NCI-H2107 treated with DMSO at 0.1 percent for 48 hours (cell line): ENCODE data around the gene FAM177B.
A peak's percentile ranks its signal among the peaks of the same experiment; 100 is the strongest.
"Not testable (repeated sequence)": the region's sequence is repeated elsewhere in the genome, so short reads cannot be mapped to it uniquely, and the experiment has no call there.

Experiments
- DNase-seq: peaks from one replicate; lab custom pipeline; 2025; ENCODE audit not compliant: unreplicated experiment; lab: John Stamatoyannopoulos, UW

FAM177B gene

GRCh38 chr1:222739465-222739864 lies 2.5 kb downstream of the FAM177B start:
- no peak for DNase-seq

- no peak for DNase-seq
Observed at GRCh38 chr1:222739929-222740328, 2.9 kb downstream of the FAM177B start.

- DNase-seq, result not testable (repeated sequence)
Observed at GRCh38 chr1:222741630-222742457, 4.8 kb downstream of the FAM177B start.

- DNase-seq, result no peak
Observed at GRCh38 chr1:222749927-222750326, 12.9 kb downstream of the FAM177B start.

- DNase-seq, result no peak
Observed at GRCh38 chr1:222750651-222751050, 13.6 kb downstream of the FAM177B start.

GRCh38 chr1:222751255-222751654 lies 14.3 kb downstream of the FAM177B start:
- no peak for DNase-seq

- DNase-seq, result no peak
Observed at GRCh38 chr1:222754366-222755139, 17.6 kb downstream of the FAM177B start.

- DNase-seq, result no peak
Observed at GRCh38 chr1:222757646-222758268, 20.8 kb downstream of the FAM177B start.

- no peak for DNase-seq
Observed at GRCh38 chr1:222759451-222760035, 22.5 kb downstream of the FAM177B start.

GRCh38 chr1:222761083-222761482 lies 24.1 kb downstream of the FAM177B start:
- DNase-seq, result no peak

- DNase-seq, result not testable (repeated sequence)
Observed at GRCh38 chr1:222762178-222762577, 25.2 kb downstream of the FAM177B start.

GRCh38 chr1:222767152-222767571 lies 30.2 kb downstream of the FAM177B start:
- no peak for DNase-seq

GRCh38 chr1:222768592-222768991 lies 31.6 kb downstream of the FAM177B start:
- no peak for DNase-seq

GRCh38 chr1:222769181-222769580 lies 32.2 kb downstream of the FAM177B start:
- no peak for DNase-seq

GRCh38 chr1:222769971-222770620 lies 33.1 kb downstream of the FAM177B start:
- no peak for DNase-seq

GRCh38 chr1:222772996-222773379 lies 36.0 kb downstream of the FAM177B start:
- no peak for DNase-seq

- no peak for DNase-seq
Observed at GRCh38 chr1:222777463-222777862, 40.5 kb downstream of the FAM177B start.

- peak; percentile 7 for DNase-seq
Observed at GRCh38 chr1:222777977-222778376, 41.0 kb downstream of the FAM177B start.

- no peak for DNase-seq
Observed at GRCh38 chr1:222781251-222781650, 44.2 kb downstream of the FAM177B start.

GRCh38 chr1:222783051-222783450 lies 46.0 kb downstream of the FAM177B start:
- no peak for DNase-seq

- no peak for DNase-seq
Observed at GRCh38 chr1:222784371-222784770, 47.4 kb downstream of the FAM177B start.
